B cell (primary cell): ENCODE measurements around the gene RPRD1B. TPM values are rescaled to one million over a fixed set of nuclear protein-coding genes. Genes with fewer than 3 reads are reported as not detected.
A peak's percentile ranks its signal among the peaks of the same experiment; 100 is the strongest.

Source experiments
- ATAC-seq: fragments of 200-7000 bp; cut with Tn5 transposase; one replicate; pipeline ENCODE4 v1.10.0; 2021; ENCODE audit warnings: low read depth, mild to moderate bottlenecking, moderate number of reproducible peaks, moderate library complexity
- CTCF ChIA-PET: fragments of 350-600 bp; sonication (Branson Sonifier 250); formaldehyde crosslinking; loops from one replicate; lab custom pipeline; 2021; ENCODE audit warnings: antibody characterized with exemption, inconsistent platforms; lab: Charles Lee
- POLR2A ChIA-PET: fragments of 350-600 bp; sonication (Branson Sonifier 250); formaldehyde crosslinking; loops from one replicate; lab custom pipeline; 2021; ENCODE audit warnings: antibody characterized with exemption; lab: Charles Lee
- DNase-seq: peaks from one replicate; pipeline ENCODE4 v3.0.0; 2013
- H2AFZ ChIP-seq: 2 replicates; pipeline ENCODE4 v1.6.1; 2012; ENCODE audit warnings: mild to moderate bottlenecking, low read depth, low read length; ENCODE audit not compliant: insufficient read depth, poor library complexity, severe bottlenecking
- H3K27ac ChIP-seq, 2 donors: 1 replicate in 1 of 2; 2 replicates in 1 of 2; pipeline ENCODE4 v1.5.1; 2012 to 2013; ENCODE audit warnings: low read length in 2 of 2, mild to moderate bottlenecking in 2 of 2, moderate library complexity in 1 of 2
- H3K27me3 ChIP-seq, 4 experiments: fragments of 200-600 bp in 1 of 4; sonication (generic) in 1 of 4; replicated peaks in 1 of 4; 1 replicate in 2 of 4; 2 replicates in 2 of 4; pipeline versions ENCODE4 v1.6.1 to v1.7.0; 2013 to 2016; ENCODE audit warnings: low read length in 3 of 4, mild to moderate bottlenecking in 2 of 4, mixed read lengths in 1 of 4, moderate library complexity in 1 of 4; ENCODE audit not compliant: insufficient read depth in 4 of 4, control insufficient read depth in 3 of 4; ENCODE audit errors: control extremely low read depth in 1 of 4
- H3K36me3 ChIP-seq, 2 experiments: replicated peaks in 1 of 2; 1 replicate in 1 of 2; 2 replicates in 1 of 2; pipeline versions ENCODE4 v1.6.1 to v1.7.1; 2013; ENCODE audit warnings: low read length in 1 of 2; ENCODE audit not compliant: insufficient read depth in 2 of 2, control insufficient read depth in 1 of 2; ENCODE audit errors: control extremely low read depth in 1 of 2, extremely low read depth in 1 of 2
- H3K4me1 ChIP-seq, 2 donors: fragments of 200-600 bp in 1 of 2; sonication (generic) in 1 of 2; 1 replicate in 1 of 2; 2 replicates in 1 of 2; pipeline versions ENCODE4 v1.5.1 to v1.6.1; 2013 to 2017; ENCODE audit warnings: low read length in 2 of 2; ENCODE audit not compliant: control insufficient read depth in 2 of 2, insufficient read depth in 2 of 2
- H3K4me2 ChIP-seq: replicated peaks from 2 replicates; pipeline ENCODE3; 2012; ENCODE audit warnings: mild to moderate bottlenecking, low read depth, low read length; ENCODE audit not compliant: poor library complexity, severe bottlenecking
- H3K4me3 ChIP-seq, 5 experiments: fragments of 200-600 bp in 1 of 5; sonication (generic) in 1 of 5; 1 replicate in 3 of 5; 2 replicates in 2 of 5; pipeline versions ENCODE4 v1.5.1 to v1.7.0; 2011 to 2016; ENCODE audit warnings: low read length in 4 of 5, mild to moderate bottlenecking in 4 of 5, low read depth in 2 of 5, control low read depth in 1 of 5, moderate library complexity in 1 of 5; ENCODE audit not compliant: insufficient read depth in 1 of 5; ENCODE audit errors: control extremely low read depth in 1 of 5, extremely low read depth in 1 of 5
- H3K79me2 ChIP-seq: fragments of 200-600 bp; sonication (generic); one replicate; pipeline ENCODE4 v1.6.0; 2016; ENCODE audit warnings: low read length; ENCODE audit not compliant: control insufficient read depth, insufficient read depth
- H3K9ac ChIP-seq: fragments of 200-600 bp; sonication (generic); 2 replicates; pipeline ENCODE4 v1.6.1; 2017; ENCODE audit warnings: mild to moderate bottlenecking, low read length, moderate library complexity
- H3K9me3 ChIP-seq, 3 donors: one replicate each; pipeline versions ENCODE4 v1.6.1 to v1.7.1; 2013; ENCODE audit warnings: low read length in 2 of 3; ENCODE audit not compliant: control insufficient read depth in 2 of 3, insufficient read depth in 1 of 3; ENCODE audit errors: control extremely low read depth in 1 of 3
- H4K20me1 ChIP-seq: 2 replicates; pipeline ENCODE4 v1.6.0; 2012; ENCODE audit warnings: mild to moderate bottlenecking, low read length; ENCODE audit not compliant: insufficient read depth, control insufficient read depth, poor library complexity, severe bottlenecking
- H3K27ac Mint-ChIP-seq: one replicate; pipeline ENCODE4 v1.8.0; 2021; ENCODE audit warnings: mixed read lengths
- H3K27me3 Mint-ChIP-seq: one replicate; pipeline ENCODE4 v1.8.0; 2021; ENCODE audit warnings: mixed read lengths
- H3K4me1 Mint-ChIP-seq: one replicate; pipeline ENCODE4 v1.8.0; 2021; ENCODE audit warnings: mixed read lengths
- H3K4me3 Mint-ChIP-seq: one replicate; pipeline ENCODE4 v1.8.0; 2021; ENCODE audit warnings: mixed read lengths
- H3K9me3 Mint-ChIP-seq: one replicate; pipeline ENCODE4 v1.8.0; 2022; ENCODE audit warnings: mixed read lengths; ENCODE audit not compliant: insufficient read depth
- CTCF ChIP-seq: fragments of 200-600 bp; IDR thresholded peaks from one replicate; pipeline ENCODE4 v1.8.0; 2022; ENCODE audit warnings: antibody characterized with exemption, mild to moderate bottlenecking
- EZH2 ChIP-seq: IDR thresholded peaks from 2 replicates; pipeline ENCODE4 v1.6.1; 2012; ENCODE audit warnings: borderline replicate concordance, low read depth, mild to moderate bottlenecking, moderate library complexity, low read length; ENCODE audit not compliant: insufficient read depth, poor library complexity, severe bottlenecking
- WGBS: methylation state at CpG from one replicate; pipeline ENCODE4 v1.1.5; 2013; ENCODE audit warnings: missing lambda C conversion rate; ENCODE audit not compliant: insufficient coverage; 5-methylcytosine and 5-hydroxymethylcytosine counted together
- intact Hi-C: fragments of 100-400 bp; cut with micrococcal nuclease; formaldehyde crosslinking; loops from one replicate; pipeline ENCODE4 v1.10.0; 2022
- polyA plus RNA-seq: library from polyadenylated mRNA; depleted of rRNA; stranded (reverse); fragments of >200 nt; gene quantifications from 2 replicates; pipeline ENCODE4 v1.2.3, GENCODE V29; 2012
- total RNA-seq, 2 donors: library from RNA; stranded (reverse); fragments of 120-200 nt in 1 of 2; gene quantifications; 1 replicate in 1 of 2; 2 replicates in 1 of 2; pipeline versions ENCODE4 v1.2.3 to v1.2.4, GENCODE V29; 2013 to 2022

The RPRD1B gene
- total and polyA plus RNA-seq, 2 donors (not counting 1 experiment from before 2014, with no cell fraction given) = 6.0 to 54.9 TPM

GRCh38 chr20:38108986-38109541 is 75.5 kb downstream of the RPRD1B start:
- no peak for ATAC-seq
- Histone ChIP-seq H3K4me3 (no peak overlapping the region), H3K79me2 (no peaks in the 10 kb centered on the region), H3K9me3 (no peaks in the 10 kb centered on the region), H3K9ac (no peak overlapping the region), H3K36me3 (no peaks in the 10 kb centered on the region), H3K4me2 (no peak overlapping the region), H4K20me1 (no peaks in the 10 kb centered on the region), H3K4me1 (no peaks in the 10 kb centered on the region), H3K27me3 (no peaks in the 10 kb centered on the region), H2AFZ (no peak overlapping the region), H3K27ac (no peak overlapping the region)
- Mint-ChIP-seq H3K27me3 (no peaks in the 10 kb centered on the region), H3K4me3 (no peak overlapping the region), H3K4me1 (no peaks in the 10 kb centered on the region), H3K9me3 (no peaks in the 10 kb centered on the region), H3K27ac (peak overlapping the region; percentile 24)
- WGBS = 97% methylated on average over 2 of the region's 3 CpGs
- DNase-seq = no peak
- intact Hi-C loops = no loop called here
- ChIA-PET CTCF (interaction anchor here (1.1 to 7.9 kb wide), 3 partner anchors 34 to 56 kb away, joined by 3 to 101 read pairs (median 5); no protein-coding TSS in a partner anchor), POLR2A (no interaction called here)
- TF ChIP-seq EZH2 (no peak), CTCF (no peak)

GRCh38 chr20:38109591-38110524 is 76.3 kb downstream of the RPRD1B start:
- H3K9ac ChIP-seq = no peak overlapping the region
- H3K4me1 ChIP-seq = no peaks in the 10 kb centered on the region
- H3K27ac ChIP-seq = no peak overlapping the region
- H3K27ac Mint-ChIP-seq = no peak overlapping the region
- no peaks in the 10 kb centered on the region for H3K79me2 ChIP-seq
- 92% methylated on average over 3 of the region's 8 CpGs for WGBS
- no peaks in the 10 kb centered on the region for H3K9me3 ChIP-seq
- ATAC-seq = no peak
- POLR2A ChIA-PET = no interaction called here
- H4K20me1 ChIP-seq = no peaks in the 10 kb centered on the region
- TF ChIP-seq CTCF (no peak), EZH2 (no peak)
- H3K27me3 ChIP-seq = no peaks in the 10 kb centered on the region
- H3K27me3 Mint-ChIP-seq = no peaks in the 10 kb centered on the region
- H3K9me3 Mint-ChIP-seq = no peaks in the 10 kb centered on the region
- intact Hi-C loops = no loop called here
- CTCF ChIA-PET = interaction anchor here (1.1 to 7.9 kb wide), 5 partner anchors 34 to 111 kb away, joined by 3 to 101 read pairs (median 4); no protein-coding TSS in a partner anchor
- no peaks in the 10 kb centered on the region for H3K36me3 ChIP-seq
- H3K4me3 Mint-ChIP-seq = no peak overlapping the region
- no peak overlapping the region for H3K4me2 ChIP-seq
- DNase-seq = no peak
- no peaks in the 10 kb centered on the region for H3K4me1 Mint-ChIP-seq
- H2AFZ ChIP-seq = no peak overlapping the region
- no peak overlapping the region for H3K4me3 ChIP-seq
